GM12872 (cell line): ENCODE results near the gene CCDC30.

ENCODE experiments used
- TF ChIP-seq, protein P1 (sequence below): IDR thresholded peaks from 3 replicates; pipeline ENCODE4 v1.5.1; 2011; ENCODE audit warnings: low read depth, mild to moderate bottlenecking, low read length, moderate library complexity; ENCODE audit not compliant: insufficient read depth

CCDC30 gene

DNA sequence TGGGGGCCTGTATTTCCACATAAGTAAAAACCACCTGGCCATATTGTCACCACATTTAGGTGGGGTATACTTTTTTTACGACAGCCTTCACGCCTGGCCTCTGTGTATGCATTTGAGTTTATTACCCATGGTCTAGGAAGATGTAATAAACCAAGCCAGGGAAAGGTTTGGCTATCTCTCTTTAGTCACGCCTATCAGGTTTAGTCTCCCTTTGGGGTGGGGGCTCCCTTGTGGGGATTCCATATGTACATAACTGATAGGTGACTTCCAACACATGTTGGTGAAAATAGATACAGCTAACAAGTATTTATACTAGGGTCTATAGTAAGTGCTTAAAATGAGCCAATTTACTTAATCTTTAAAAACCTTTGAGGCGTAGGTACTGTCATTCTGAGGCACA is 223.3 kb downstream of the CCDC30 start:
- TF ChIP-seq, protein P1, sequence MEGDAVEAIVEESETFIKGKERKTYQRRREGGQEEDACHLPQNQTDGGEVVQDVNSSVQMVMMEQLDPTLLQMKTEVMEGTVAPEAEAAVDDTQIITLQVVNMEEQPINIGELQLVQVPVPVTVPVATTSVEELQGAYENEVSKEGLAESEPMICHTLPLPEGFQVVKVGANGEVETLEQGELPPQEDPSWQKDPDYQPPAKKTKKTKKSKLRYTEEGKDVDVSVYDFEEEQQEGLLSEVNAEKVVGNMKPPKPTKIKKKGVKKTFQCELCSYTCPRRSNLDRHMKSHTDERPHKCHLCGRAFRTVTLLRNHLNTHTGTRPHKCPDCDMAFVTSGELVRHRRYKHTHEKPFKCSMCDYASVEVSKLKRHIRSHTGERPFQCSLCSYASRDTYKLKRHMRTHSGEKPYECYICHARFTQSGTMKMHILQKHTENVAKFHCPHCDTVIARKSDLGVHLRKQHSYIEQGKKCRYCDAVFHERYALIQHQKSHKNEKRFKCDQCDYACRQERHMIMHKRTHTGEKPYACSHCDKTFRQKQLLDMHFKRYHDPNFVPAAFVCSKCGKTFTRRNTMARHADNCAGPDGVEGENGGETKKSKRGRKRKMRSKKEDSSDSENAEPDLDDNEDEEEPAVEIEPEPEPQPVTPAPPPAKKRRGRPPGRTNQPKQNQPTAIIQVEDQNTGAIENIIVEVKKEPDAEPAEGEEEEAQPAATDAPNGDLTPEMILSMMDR = no peak

DNA sequence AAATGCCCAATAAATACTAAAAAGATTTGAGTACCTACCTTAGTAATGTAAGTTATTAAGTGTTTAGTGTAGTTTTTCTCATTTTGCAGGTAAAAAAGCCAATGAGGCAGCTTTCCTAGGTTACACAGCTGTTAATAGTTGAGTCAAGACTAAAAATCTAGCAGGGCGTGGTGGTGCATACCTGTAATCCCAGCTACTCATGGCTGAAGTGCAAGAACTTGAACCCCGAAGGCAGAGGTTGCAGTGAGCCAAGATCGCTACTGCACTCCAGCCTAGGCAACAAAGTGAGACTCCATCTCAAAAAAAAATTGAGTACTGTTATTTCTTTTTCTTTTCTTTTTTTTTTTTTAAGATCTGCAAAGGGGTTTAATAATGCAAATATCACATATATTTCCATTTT is 226.8 kb downstream of the CCDC30 start:
- TF ChIP-seq, protein P1 = no peak

DNA sequence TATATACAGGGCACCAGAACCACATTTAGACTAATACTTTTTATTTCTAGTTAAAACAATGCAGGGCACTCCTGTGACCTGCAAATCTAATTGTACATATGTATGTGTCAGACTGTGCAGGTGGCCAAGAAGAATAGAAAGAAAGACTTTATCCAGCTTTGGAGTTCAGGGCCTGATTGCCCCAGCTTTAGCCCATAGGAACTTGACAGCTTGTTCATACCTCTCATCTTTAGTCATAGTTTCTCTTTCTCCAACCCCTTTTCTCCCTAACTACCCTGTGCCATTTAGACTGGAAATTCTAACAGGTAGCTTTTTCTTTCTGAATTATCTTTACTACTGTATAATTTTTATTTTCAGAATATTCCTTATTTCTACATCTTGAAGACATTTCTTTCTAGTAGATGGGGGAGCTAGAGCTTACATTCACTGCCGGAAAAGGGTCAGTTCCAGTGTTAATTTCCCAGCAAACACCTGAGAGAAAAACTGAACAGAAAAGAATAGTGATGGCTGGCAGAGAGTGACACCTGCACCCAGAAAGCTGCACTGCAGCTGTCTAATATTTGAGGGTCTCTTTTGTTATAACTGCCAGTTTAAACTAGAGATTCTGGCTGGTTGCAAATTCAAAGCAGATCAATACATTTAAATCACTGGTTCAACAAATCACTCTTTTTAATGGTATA is 227.5 kb downstream of the CCDC30 start:
- TF ChIP-seq, protein P1 = peak; percentile 37; the same call in 2 of the 3 replicates

DNA sequence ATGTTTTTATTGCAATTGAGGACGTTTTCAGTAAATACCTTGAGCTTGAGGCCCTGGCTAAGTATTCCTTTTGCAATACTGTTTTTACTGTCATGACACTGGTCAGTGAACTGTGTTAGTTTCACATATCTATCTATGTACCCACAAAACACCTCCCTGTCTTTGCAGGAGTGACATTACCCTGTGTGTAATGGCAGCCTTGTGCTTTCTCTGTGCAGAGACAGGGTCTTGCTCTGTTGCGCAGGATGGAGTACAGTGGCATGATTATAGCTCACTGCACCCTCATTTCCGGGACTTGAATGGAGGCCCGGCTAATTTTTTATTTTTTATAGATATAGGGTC is 228.0 kb downstream of the CCDC30 start:
- TF ChIP-seq, protein P1 = no peak

DNA sequence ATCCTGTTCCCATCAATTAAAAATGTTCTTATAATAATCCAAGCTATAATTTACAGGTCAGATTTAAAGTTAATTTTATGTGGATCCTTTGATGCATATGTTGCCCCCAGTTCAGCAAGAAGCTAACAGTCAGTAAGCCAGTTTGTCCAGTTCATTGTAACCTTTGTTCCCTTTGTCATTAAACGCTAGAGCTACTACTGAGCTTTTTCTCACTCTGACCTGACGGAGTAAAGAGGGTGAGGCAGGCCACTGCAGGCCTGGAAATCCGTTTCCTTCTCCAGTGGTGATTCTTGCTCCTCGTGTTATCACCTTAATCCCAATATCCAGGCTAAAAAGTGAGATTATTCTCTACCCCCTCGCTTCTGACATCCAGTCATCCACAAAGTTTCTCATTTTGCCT is 229.4 kb downstream of the CCDC30 start:
- TF ChIP-seq, protein P1 = no peak

DNA sequence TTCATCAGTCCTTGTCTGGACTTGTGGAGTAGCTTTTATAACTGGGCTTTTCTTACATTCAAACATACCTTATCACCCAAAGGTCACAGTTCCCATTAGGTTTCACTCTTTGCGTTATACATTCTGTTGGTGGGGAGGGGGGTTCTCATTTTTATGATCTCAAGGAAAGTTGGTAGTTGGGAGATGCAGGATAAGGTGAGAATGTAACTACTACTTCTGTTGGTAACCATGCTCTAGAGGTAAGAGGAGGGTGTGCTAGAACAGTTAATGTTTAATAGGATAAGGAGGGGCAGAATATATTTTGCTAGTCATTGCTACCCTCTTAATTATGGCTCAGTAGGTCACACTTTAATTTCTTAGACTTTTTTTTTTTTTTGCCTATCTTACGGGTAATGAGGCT is 229.8 kb downstream of the CCDC30 start:
- TF ChIP-seq, protein P1 = no peak

DNA sequence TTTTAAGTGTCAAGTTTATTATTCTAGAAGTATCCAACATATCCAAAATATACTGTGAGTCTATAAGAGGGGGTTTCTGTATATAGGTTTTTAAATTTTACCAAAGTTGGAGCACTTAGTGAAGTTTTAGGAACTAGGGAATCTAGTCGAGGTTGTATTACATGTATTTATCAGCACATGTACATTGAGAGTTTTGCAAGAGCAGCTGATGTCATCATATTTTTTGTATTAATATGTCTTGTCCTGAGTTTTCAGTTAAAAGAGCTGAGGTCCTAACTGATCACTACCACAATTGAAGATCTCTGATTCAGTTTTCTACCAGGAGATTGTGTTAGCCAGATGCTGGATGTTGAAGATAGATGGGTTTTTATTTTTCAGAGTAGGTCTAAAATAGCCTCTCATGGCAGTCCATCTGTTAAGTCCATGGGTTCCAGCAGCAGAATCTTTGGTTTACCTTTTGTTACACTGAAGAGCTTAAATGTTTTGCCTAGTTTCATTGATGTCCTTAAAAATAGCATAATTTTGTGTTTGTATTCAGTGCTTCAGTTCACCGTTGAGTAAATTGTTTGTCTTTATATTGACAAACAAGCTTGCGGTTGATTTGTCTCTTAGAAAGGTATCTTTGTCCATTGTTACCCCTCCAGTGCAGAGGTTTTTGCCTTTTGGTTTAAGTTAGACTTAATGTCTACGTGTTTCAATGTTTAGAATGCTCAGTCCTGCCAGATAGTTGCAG is 235.2 kb downstream of the CCDC30 start:
- TF ChIP-seq, protein P1 = no peak
